Activated T-cell treated with anti-CD3 and anti-CD28 coated beads for 4 hours (primary cell): Measurements from ENCODE around the gene PARD6B.
A peak's percentile ranks its signal among the peaks of the same experiment; 100 is the strongest.
"Not testable (repeated sequence)": the region's sequence is repeated elsewhere in the genome, so short reads cannot be mapped to it uniquely, and the experiment has no call there.

Experiments
- DNase-seq: peaks from one replicate; pipeline ENCODE4 v3.0.0-alpha.2; 2020

The PARD6B gene, protein sequence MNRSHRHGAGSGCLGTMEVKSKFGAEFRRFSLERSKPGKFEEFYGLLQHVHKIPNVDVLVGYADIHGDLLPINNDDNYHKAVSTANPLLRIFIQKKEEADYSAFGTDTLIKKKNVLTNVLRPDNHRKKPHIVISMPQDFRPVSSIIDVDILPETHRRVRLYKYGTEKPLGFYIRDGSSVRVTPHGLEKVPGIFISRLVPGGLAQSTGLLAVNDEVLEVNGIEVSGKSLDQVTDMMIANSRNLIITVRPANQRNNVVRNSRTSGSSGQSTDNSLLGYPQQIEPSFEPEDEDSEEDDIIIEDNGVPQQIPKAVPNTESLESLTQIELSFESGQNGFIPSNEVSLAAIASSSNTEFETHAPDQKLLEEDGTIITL

DNA sequence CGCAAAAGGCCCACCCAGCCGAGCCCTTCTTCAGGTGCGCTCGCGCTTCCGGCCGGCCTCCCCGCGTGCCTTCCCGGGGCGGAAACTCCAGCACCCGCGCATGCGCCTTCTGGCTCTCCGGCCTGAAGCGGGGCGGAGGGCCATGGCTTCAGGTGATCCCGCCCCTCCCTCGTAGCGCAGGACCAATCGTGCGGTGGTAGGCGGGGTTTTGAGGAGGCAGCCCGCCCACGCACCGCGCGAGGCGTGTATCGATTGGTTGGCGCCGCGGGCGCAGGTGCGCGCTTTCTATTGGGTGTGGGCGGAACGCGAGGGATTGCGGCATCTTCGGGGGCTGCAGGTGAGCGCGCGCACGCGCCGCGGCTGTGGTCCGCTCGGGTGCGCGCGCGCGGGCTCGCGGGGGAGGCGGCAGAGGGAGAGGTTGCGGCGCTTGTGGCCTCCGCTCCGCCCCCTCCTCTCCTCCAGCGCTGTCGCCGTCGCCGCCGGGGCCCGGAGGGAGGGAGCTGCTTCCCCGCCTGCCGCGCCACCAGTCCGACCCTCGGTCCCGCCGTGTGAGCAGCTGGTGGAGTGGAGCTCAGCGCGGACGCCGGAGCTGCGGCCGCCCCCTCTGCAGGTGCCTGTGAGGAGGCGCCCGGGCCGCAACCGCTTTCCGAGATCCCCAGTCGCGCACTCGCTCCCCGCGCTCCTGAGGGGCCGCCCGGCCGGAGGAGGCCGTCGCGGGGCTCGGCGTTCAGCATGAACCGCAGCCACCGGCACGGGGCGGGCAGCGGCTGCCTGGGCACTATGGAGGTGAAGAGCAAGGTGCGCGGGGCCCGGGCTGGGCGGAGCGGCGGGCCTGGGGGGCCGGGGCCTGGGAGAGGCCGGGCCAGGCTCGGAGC lies at the start of gene PARD6B:
PARD6B (plus strand) TSS at position 526 of the 875 bp plus-strand sequence; CDS start at position 733, 207 bp downstream.
- peak; percentile 99 for DNase-seq

DNA sequence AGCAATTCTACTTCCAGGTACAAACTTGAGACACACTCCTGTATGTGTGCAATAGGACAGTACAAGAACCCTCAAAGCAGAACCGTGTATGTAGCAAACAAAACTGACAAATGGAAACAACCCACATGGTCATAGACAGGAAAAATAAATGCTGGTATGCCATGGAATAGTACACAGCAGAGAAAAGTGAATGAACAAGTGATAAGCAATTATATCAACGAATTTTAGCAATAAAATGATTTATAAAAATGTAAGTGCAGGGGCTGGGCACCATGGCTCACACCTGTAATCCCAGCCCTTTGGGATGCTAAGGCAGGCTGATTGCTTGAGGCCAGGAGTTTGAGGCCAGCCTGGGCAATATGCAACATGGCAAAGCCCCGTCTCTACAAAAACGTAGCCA lies 49.3 kb upstream of the PARD6B start:
- DNase-seq, result no peak

DNA sequence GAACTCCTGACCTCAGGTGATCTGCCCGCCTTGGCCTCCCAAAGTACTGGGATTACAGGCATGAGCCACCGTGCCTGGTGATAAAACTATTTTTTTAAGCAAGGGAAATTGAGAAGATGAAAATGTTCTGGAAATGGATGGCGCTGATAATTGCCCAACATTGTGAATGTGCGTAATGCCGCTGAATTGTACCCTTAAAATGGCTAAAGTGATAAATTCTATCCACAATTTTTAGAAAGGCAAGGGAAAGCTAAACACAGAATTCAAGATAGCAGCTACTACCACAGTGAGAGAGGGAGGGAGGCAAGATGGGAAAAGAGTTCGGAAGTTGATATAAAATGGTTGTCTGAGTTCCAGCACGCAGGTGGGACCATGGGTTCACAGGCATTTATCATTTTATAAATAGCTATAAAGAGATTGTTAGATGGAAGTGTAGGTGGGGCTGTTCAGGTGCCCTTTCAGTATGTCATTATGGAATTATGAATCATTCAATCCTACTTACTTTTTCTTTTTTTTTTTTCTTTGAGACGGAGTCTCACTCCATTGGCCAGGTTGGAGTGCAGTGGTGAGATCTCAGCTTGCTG lies 48.3 kb upstream of the PARD6B start:
- no peak for DNase-seq

DNA sequence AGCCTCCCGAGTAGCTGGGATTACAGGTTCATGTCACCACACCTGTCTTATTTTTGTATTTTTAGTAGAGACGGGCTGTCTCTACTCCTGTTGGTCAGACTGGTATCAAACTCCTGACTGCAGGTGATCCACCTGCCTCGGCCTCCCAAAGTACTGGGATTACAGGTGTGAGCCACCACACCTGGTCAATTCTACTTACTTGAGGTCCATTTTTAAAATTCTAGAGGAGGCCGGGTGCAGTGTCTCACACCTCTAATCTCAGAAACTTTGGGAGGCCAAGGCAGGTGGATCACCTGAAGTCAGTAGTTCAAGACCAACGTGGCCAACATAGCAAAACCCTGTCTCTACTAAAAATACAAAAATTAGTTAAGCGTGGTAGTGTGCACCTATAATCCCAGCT lies 47.8 kb upstream of the PARD6B start:
- no peak for DNase-seq

DNA sequence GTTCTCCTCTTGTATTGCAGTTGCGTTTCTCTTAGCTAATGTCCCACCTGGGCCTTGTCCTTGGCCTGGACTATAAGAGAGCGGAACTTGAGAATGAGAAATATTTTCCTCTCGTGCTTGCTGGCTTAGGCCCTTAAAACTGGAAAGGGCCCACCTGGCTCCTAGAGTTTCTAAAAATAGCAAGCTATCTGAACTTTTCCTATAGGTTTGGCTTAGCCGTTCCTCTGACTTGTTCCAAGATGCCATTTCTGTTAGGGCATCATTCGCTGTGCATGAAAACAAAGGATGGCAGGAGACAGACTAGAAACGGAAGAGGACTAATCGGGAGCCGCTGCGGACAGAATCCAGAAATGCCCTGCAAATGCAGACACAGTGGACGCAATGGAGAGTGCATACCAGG lies 44.6 kb upstream of the PARD6B start:
- no peak for DNase-seq

DNA sequence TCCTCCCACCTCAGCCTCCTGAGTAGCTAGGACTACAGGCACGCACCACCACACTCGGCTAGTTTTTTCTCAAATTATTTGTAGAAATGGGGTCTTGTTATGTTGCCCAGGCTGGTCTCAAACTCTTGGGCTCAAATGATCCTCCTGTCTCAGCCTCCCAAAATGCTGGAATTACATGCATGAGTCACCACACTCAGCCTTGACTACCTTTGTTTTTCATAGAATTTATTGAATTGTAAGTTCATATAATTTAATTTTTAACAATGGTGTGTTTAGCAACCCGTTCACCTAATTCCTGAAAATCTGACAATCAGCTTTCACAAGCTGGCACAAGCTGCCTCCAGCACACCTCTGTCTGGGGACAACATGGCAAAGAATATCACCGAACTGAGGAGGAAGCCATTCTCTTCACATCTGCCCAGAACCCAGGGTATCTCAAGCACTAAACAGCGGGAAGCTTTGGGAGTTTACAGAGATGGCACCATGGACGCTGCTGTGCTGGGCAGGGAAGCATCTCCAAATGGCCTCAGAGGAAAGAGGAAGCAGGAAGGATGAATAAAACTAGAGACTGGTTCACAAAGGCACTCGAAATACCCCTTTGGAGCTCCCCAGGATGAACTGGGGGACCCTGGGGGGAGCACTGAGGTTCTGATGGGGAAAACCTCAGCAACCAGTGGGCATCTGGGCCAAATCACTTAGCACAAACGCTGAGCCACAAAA lies 43.0 kb upstream of the PARD6B start:
- DNase-seq, result no peak

DNA sequence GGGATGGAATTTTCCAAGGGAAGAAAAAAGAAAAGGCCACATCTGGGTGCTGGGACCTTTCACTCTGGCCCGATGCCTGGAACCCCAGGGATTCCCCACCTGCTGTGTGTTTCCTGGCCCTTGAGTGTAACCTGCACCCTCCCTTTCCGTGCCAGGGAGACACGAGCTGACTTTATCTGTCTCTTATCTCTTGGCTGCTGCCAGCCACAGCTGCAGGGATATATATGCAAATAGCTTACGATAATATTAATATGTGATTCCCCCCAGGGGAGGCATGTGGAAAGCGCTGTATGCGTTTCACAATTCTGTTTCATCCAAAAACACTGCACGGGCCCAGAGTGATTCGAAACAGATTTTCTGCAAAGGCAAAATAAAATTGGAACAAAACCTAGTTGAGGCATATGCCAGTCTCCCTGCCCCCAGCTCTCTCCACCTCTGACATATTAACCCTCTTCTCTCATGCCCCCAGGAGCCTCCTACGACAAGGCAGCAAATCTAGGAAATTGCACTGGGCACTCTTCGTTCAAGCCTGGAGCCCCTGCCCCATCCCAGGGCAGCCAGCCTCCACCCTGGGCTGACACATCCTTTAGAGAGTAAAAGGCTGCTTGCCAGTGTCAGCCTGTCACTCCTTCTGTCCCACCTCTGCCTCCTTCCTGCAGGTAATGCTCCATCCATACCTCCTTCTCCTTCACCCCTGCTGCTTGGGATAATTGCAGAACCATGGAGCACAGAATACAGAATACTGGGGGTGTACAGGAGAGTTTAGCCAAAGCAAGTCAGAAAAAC lies 41.3 kb upstream of the PARD6B start:
- DNase-seq, result no peak

DNA sequence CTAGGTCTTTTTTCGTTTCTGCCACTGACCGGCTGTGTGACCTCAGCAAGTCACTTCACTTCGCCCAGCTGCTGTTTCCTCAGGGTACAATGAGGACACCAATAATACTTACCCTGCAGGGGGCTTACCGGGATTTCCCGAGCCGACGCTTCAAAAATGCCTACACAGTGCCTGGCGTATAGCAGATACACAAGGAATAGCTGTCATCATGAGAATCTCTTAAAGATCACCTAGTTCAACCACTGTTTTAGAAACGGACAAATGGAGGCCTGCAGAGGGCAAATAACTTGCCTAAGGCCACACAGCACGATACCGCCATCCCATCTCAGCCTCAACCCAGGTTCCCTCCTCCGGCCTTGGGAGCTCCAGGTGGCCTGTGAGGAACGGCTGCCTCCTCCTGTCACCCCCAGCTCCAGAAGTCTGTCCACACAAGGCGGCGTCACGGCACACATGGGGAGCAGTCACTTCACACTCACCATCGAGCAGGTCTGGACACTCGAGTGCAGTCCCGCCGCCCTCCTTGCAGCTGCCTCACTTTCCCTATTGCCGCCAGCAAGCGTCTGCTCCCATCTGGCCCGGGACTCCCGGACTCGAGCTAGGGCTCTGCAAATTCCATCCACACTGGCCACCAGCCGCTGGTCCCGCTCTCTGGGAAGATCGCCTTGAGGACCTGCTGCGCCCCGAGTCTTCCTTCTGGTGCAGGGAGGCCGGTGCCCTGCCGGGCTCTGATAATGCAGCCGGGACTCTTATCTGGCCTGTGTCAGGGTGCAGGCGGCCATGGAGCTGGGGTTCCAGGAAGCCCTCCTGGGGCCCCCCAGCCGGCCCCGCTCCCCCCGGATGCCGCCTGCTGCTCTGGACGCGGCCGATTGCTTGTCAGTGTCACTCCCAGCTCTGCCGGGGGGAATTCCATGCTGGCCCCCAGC lies 40.5 kb upstream of the PARD6B start, which contains the start of gene RIPOR3:
RIPOR3 (minus strand) TSS at position 893 of the 923 bp plus-strand sequence; CDS start at position 479, 414 bp downstream.
- DNase-seq, result no peak

DNA sequence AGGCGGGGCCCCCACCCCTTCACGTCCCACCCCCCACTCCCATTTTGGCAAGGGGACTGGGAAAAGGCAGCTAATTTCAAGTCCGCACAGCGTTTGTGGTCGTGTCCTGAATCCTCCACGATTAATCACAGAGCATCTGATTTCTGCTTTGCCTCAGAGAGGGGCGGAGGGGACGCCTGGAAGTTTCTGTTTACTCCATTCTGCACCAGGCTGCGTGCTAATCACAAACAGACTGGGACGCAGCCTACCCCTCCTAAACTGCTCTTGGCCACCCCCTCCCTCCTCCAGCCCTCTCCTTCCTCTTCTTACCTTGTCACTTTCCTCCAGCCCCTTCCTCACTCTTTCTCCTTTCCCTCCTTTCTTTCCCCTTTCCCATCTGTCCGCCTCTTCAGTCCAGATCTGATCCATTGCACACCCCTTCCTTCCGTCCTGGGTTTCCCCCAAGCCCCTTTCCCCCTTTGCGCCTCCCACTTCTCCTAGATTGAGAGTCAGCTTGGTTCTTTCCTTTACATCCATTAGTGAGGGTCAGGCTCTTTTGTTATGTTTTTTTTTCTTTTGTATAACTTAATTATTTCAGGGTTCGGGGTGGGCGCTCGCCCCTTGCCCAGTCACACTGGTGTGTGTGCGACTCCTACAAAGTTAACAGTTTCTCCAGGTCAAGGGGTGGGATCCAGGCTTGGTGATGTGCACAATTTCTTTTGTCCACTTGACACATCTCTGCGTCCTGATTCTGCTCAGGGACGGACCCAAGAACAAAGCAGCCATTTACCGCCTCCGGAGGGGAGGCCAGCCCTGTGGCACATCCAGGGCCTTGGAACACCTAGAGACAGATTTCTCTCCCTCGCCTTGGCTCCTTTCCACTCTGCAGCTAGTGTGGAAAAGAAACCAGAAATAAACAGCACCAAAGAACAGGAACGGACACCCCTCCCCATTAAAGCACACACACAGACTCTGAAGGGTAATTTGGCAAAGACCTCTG lies 39.5 kb upstream of the PARD6B start:
- no peak for DNase-seq

DNA sequence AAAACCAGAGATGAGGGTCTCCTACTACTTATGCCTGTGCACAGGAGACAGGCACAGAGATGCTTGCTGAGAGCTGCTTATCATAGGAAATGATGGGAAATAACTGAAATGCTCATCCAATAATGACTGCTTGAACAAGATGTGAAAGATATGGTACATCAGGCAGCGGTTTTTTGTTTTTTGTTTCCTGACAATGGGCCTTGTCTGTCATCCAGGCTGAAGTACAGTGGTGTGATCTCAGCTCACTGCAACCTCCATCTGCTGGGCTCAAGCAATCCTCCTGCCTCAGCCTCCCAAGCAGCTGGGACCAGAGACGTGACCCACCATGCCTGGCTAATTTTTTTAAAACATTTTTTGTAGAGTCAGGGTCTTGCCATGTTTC lies 38.8 kb upstream of the PARD6B start:
- no peak for DNase-seq

DNA sequence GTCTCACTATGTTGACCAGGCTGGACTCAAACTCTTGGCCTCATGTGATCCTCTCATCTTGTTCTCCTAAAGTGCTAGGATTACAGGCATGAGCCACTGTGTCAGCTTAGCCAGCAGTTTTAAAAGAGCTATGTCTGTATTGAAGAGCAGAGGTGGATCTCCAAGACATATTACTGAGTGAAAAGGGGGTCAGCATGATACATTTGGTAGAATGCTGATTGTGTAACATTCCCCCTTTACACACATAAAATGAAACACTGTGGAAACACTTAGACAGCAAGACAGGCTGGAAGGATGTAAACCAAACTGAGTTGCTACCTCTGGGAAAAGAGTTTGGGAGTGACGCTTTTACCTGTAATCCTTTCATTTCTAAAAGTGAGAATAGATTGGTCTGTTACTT lies 38.4 kb upstream of the PARD6B start:
- no peak for DNase-seq

DNA sequence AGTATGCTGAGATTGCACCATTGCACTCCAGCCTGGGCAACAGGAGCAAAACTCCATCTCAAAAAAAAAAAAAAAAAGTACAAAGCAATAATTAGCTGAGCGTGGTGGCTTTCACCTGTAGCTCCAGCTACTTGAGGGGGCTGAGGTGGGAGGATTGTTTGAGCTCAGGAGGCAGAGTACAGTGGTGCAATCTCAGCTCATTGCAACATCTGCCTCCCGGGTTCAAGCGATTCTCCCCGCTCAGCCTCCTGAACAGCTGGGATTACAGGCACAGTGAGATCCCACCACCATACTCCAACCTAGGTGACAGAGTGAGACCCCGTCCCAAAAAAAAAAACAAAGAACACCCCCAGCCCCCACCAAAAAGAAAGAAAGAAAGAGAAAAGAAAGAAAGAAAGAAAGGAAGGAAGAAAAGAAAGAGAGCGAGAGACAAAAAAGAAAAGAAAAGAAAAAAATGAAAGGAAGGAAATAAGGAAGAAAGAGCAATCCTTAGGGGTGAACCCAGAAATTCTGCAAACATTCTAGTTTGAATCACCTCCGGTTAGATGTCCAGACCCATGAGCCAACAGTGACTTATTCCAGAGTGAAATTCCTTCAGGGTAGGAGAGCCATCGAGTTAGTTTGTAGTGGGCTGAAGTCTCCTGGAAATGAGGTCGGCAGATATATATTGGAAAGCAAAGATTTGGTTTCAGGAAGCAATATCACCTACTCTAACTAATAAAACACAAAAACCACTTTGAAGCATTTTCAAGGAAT lies 36.8 kb upstream of the PARD6B start:
- no peak for DNase-seq

DNA sequence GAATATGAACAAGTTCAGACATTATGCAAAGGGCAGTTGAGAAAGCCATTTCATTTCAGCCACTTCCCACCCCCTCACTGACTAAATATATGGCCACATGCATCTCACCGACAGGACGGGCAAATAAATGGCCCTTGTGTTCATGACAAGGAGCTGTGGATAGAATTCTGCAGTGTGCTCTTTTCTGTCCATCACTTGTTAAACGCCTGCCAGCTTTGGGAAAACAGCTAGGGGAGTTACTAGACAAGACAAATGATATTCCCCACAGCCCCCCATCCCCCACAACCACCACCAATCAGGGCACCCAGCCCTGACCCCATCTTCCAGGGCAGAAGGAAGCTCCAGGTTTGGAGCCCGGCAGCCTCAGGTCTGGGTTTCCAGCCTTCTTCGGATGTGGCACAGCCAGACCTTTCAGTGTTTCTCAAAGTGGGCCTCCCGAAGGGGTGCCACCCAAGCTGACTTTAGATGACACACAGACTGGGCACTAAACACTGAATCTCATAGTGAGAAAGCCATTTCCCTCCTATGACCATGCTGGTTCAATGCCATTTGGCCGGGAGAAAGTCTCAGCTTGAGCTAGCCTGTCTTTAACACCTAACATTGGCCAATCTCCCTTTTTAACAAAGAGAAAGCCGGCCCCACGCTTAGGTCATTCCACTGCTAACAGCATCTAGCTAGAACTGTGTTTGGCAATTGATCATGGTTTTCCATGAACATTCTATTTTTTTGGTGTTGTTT lies 36.1 kb upstream of the PARD6B start:
- DNase-seq, result no peak

DNA sequence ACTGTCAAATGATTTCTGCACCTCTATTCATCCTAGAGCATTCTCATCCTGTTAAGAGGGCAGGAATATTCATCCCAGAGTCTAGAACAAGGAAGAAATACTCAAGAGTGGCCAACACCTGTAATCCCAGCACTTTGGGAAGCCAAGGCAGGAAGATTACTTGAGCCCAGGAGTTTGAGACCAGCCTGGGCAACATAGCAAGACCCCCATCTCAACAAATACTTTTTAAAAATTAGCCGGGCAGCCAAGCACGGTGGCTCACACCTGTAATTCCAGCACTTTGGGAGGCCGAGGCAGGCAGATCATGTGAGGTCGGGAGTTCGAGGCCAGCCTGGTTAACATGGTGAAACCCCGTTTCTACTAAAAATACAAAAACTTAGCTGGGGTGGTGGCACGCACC lies 33.1 kb upstream of the PARD6B start:
- DNase-seq, result not testable (repeated sequence)

DNA sequence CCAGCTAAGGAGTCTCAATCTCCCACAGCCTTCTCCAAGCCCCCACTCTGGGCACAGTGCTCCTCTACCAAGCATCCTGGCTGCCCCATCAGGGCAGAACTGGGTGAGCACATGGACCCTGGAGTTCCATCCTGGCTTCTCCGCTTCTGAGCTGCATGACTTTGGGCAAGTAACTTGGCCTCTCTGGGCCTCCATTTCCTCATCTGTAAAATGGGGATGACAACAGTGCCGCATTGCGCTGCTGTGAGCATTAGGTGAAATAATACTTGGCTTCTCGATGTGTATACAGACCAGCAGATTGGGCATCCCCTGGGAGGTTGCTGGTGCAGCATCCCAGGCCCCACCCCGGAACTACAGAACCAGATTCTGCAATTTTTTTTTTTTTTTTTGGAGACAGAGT lies 31.7 kb upstream of the PARD6B start:
- DNase-seq, result no peak

DNA sequence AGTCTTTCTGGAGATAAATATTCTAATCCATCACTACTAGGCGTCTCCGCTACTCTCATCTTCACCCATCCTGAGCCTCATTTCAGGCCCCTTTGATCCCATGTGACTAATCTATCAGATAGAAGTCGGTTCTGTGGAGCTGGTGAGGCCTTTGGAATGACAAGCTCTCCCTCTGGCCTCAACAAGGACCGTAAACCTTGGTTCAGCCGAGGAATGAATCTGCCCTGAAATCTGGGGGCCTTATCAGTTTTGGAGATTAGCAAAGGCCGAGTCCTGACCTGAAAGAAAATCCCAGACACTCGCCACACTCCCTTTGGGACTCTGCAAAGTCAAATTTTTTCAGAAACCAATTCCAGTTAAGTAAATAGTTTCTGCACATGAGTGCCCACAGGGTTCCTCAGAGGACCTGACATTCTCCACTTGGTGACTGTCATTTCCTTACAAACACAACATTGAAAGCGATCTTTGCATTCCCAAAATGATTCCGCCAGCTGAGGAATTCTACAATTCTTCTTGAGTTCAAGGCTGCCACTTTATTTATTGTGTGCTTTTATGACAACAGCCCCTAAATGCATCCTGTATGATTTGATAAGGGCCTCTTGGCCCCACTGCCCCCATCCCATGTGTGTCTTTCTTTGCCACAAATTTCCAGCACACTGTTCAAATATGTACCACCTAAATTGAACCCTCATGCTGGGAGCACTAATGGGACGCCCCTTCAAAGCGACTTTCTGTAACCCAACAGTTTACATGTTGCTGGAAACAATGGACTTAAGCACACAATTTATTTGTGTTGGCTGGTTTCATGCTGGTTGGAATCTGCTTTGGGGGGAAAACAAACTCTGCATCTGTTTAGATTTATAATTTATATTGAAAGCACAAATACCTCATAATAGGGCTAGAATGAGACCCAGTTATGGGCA lies 30.1 kb upstream of the PARD6B start:
- DNase-seq, result no peak
